Skin epidermis (tissue), 12 donors: ENCODE data around the gene ARHGEF7.

Experiments used
- H3K27ac ChIP-seq, 21 experiments: fragments of 200-600 bp; sonication (generic) in 11 of 21; one replicate each; pipeline ENCODE4 v1.5.0; 2020; ENCODE audit warnings: mild to moderate bottlenecking in 3 of 21, inconsistent platforms in 2 of 21, moderate library complexity in 2 of 21
- H3K4me3 ChIP-seq, 7 experiments: fragments of 200-600 bp; sonication (generic) in 2 of 7; one replicate each; pipeline ENCODE4 v1.5.0; 2020; ENCODE audit warnings: inconsistent platforms in 2 of 7, mild to moderate bottlenecking in 2 of 7, moderate library complexity in 1 of 7

The ARHGEF7 gene

GRCh38 chr13:111263566-111263965, 148.5 kb downstream of the ARHGEF7 start:
- no peak overlapping the region for H3K4me3 ChIP-seq
- no peak overlapping the region for H3K27ac ChIP-seq

DNA sequence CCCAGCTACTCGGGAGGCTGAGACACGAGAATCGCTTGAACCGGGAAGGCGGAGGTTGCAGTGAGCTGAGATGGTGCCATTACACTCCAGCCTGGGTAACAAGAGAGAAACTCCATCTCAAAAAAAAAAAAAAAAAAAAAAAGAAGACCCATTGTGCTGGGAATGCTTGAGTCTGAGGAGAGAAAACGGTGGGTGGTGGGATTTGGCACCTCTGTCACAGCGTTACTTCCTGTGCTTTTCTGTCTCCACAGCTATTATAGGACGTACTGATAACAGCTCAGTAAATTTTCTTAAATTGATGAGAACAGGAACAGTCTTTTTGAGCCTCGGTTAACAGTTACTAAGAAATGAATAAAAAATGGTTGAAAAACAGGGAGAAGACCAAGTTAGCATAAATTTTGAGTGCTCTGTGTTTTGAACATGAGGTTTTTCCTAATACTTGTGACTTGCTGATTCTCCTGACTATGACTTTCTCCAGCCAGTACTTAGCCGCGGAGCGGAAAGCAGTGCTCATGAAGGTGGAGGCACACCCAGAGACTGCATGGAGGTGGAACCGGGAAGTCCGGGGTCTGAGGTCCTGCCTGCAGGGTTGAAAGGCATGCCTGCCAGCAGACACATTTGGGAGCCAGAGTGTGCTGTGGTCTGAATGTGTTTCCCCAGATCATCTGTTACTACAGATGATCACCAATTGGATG, 150.0 kb downstream of the ARHGEF7 start:
- Histone ChIP-seq H3K4me3 (no peak overlapping the region), H3K27ac (no peak overlapping the region)

DNA sequence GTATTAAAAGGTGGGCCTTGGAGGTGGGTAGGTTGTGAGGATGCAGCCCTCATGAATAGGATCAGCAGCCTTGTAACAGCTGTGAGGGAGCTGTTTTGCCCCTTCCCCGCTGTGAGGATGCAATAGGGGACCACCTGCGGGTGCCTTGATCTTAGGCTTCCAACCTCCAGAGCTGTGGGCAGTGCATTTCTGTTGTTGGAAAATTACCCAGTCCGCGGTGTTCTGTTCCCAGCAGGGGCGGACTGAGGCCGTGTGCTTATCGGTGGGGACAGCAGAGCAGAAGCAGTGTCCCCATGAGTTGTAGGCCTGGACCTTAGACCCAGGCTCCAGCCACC, 150.6 kb downstream of the ARHGEF7 start:
- Histone ChIP-seq H3K4me3 (no peak overlapping the region), H3K27ac (no peak overlapping the region)

DNA sequence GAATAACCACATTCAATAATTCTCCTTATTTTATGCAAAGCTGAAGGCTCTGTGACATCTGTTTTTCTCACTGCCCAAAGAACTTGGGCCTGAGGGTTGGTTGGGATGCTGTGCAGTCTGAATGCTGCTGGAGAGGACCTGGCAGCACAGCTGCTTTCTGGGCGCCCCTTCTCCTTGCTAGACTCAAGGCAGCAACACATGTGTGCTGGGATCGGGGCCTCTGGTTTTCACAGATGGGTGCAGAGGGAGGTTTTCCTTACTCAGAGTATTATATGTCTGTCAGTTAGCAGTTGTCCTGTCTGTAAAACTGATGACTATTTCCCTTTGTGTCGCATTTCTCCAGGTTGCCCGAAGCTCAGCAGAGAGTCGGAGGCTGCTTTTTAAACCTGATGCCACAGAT, 152.1 kb downstream of the ARHGEF7 start:
- no peak overlapping the region for H3K4me3 ChIP-seq

DNA sequence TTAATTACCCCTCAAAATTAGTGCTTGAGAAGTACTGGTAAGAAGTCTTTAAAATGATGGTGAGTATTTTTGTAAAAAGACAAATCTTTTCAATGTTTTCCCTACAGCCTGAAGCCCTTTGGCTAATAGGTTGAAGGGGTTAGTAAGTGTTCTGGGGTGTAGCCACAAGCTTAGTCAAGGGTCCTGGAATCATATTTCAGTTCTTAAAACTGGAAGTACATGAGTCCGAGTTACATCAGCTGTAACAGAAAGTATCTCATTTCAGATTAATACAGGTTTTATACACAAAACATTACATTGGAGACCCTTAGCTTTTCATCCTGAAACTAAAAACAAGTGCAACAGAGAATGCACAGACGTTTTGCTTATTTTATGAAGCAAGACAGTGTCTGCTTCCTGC, 152.7 kb downstream of the ARHGEF7 start:
- H3K4me3 ChIP-seq: no peak overlapping the region
- peak overlapping the region in 1 of 21 experiments; percentile 11 for H3K27ac ChIP-seq

More for the DNA sequence above, 152.1 kb downstream of the ARHGEF7 start:
- H3K27ac ChIP-seq: no peak overlapping the region

DNA sequence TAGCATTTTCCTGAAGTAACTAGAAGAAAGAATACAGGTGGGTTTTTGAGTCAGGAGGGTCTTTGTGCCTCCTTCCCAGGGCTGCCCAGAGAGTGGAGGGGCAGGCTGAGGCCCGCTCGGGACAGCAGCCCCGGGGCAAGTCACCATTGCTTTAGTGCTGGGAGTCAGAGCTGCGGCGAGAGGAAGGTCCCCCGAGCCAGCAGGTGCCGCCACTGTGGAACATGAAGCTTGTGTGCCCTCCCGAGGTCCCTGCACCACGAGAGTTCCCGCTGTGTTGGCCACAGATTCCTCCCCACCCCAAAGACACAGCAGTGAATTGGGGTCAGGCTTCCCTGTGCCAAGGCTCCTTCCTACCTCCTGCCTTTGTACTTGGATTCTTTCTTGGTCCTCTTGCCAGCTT, 154.4 kb downstream of the ARHGEF7 start:
- Histone ChIP-seq H3K27ac (peak overlapping the region in 3 of 21 experiments; percentile 17 to 47 (median 27)), H3K4me3 (no peak overlapping the region)

DNA sequence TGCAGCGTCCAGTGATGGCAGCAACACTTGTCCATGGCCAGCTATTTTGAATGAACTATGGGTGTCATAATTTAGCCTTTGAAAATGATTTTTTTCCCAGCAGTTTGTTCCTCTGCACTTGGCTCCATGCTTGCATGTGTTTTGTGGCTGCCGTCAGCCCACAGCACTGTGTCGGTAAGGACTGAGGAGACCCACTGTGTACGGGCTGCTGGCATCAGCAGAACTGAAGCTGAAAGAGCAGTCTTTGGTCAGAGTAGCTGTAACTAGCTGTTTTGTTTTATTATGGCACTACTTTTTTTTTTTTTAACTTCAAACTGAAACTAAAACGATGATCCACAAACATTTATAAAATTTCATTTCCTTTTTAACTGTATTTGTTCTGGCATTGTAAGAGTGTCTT, 155.0 kb downstream of the ARHGEF7 start:
- H3K27ac ChIP-seq: peak overlapping the region in 3 of 21 experiments; percentile 21 to 47 (median 27)
- no peak overlapping the region for H3K4me3 ChIP-seq

- H3K4me3 ChIP-seq: no peak overlapping the region
- H3K27ac ChIP-seq: peak overlapping the region in 2 of 21 experiments; percentile 21 to 53
Observed at GRCh38 chr13:111270765-111271698, 155.9 kb downstream of the ARHGEF7 start.

- no peak overlapping the region for H3K4me3 ChIP-seq
- peak overlapping the region in 1 of 21 experiments; percentile 4 for H3K27ac ChIP-seq
Observed at GRCh38 chr13:111272117-111272516, 157.0 kb downstream of the ARHGEF7 start.

DNA sequence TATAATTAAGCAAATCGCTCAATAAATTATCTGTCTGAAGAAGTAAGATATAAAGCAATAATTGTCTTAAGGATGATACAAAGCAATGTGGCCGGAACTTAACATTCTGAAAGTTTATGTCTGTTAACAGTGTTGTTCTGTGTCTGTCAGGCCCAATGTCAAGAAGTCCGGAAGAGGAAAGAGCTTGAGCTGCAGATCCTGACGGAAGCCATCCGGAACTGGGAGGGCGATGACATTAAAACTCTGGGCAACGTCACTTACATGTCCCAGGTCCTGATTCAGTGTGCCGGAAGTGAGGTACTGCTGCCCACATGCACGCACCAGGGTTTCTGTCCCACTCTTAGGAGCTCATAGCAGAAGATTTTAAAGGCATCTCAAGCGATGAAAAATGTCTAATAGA, 160.3 kb downstream of the ARHGEF7 start:
- H3K4me3 ChIP-seq: no peak overlapping the region
- H3K27ac ChIP-seq: no peak overlapping the region

GRCh38 chr13:111275995-111276618, 161.0 kb downstream of the ARHGEF7 start:
- Histone ChIP-seq H3K27ac (no peak overlapping the region), H3K4me3 (no peak overlapping the region)

GRCh38 chr13:111278258-111278657, 163.1 kb downstream of the ARHGEF7 start:
- Histone ChIP-seq H3K4me3 (no peak overlapping the region), H3K27ac (no peak overlapping the region)

DNA sequence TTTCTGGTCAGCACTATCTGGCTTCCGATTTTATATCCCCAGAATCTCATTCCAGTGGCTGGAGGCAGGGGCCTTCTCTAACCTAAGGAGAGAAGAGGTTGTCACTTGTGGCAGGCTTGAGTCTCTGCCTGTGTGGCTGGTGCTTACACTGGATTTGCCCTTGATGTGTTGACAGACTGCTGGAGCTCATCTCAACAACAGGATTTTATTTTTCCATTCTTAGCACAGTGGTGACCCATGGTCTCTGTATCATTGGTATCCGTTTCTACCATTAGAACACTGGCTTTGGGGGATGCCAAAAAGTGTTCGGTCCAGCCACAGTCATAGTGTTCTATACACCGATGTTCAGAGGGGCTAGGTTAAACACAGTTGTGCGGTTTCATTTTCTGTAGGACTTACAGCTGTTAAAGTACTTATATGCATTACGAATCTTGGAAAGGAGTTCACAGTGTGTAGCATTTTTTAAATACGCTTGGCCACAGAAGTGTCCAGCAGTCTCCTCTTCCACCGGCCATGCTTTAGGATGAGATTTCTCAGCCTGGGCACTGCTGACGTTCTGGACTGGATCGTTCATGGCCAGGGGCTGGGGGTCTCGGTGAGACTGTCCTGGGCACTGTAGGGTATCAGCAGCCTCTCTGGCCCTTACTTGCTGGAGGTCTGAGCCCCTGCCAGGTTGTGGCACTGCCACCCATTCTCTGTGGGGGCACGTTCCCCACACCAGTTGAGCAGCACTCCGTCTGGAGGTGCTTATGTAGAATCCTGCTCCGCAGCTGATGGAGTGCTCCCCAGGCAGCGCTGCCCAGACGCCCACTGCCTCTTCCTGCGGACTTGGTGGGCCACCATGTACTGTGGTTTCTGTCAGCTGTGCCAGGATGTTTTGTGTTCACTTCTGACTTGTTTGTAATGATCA, 163.9 kb downstream of the ARHGEF7 start:
- no peak overlapping the region for H3K4me3 ChIP-seq
- H3K27ac ChIP-seq: no peak overlapping the region

- no peak overlapping the region for H3K27ac ChIP-seq
- no peak overlapping the region for H3K4me3 ChIP-seq
Observed at GRCh38 chr13:111280226-111280625, 165.1 kb downstream of the ARHGEF7 start.

DNA sequence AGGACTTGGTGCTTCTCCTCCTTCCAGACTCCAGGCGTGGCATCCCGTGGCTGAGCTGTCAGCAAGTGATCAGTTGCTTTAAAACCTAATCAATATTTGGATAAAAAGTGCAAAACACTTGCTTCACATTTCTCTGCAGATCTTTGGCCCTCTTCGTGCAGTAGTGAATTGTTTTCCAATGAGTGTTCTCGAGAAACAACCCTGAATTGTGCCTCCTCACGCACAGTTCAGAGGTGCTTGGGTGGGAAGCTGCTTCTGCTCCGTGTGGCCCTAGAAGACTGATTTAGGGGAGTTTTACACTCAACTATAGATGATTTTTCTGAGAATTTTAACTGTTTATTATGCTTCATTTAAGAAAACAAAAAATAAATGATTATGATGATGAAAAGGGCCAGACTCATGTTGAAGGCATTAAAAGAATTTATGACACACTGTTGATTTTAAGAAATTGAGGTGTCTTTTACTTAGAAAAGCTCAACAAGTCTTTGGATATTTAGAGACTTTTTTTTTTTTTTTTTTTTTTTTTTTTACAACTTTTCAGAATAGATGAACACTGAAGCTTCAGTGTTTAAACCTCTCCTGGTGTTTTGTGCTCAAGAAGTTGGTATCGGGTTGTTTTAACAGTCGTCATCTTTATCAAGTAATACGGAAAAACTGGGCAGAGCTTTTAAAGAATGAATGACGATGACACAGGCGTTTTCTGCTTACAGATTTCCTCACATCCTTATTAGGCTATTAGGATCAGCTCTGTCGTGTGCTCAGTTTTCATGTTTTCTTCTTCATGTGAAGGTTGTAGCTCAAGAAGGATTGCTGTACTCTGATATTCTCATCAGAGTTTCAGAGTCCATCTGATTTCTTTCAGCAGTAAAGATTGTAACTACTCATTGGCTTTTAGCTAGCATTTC, 165.8 kb downstream of the ARHGEF7 start:
- H3K4me3 ChIP-seq: no peak overlapping the region
- H3K27ac ChIP-seq: peak overlapping the region in 3 of 21 experiments; percentile 13 to 58 (median 30)

DNA sequence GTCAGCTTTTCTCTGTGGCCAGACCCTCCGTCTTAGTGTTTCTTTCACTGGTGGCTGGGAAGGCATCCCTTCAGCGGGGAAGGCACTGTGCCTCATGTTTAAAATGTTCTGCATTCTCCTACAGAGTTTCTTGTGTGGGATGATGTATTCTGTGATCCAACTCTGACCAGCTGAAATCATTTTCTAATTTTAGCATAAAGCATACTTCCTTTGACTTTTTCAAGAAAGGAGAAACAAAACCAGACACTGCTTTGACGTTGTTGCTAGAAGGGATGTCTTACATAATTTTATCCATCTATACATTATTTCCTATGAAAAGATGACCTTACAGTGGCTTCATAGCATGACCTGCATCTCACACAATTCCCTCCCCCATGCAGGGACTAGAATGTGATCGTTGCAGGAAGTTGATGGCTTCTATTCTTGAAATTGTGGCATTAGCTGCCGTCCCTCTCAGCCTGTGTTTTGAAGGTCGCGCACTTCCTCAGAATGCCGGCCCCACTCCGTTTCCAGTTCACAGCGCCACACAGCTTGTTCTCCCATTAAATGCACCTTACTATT, 166.7 kb downstream of the ARHGEF7 start:
- Histone ChIP-seq H3K27ac (peak overlapping the region in 6 of 21 experiments; percentile 9 to 58 (median 30)), H3K4me3 (no peak overlapping the region)

GRCh38 chr13:111282425-111282824, 167.3 kb downstream of the ARHGEF7 start:
- Histone ChIP-seq H3K27ac (peak overlapping the region in 8 of 21 experiments; percentile 2 to 50 (median 22)), H3K4me3 (no peak overlapping the region)

GRCh38 chr13:111282997-111283396, 167.9 kb downstream of the ARHGEF7 start:
- Histone ChIP-seq H3K4me3 (no peak overlapping the region), H3K27ac (peak overlapping the region in 5 of 21 experiments; percentile 2 to 50 (median 16))
